GM19043 (cell line): ENCODE measurements around the gene PNPLA5.
"Not testable (repeated sequence)": the region's sequence is repeated elsewhere in the genome, so short reads cannot be mapped to it uniquely, and the experiment has no call there.

ENCODE experiments used
- ATAC-seq: cut with Tn5 transposase; IDR thresholded peaks from one replicate; pipeline ENCODE4 v1.9.1; 2021; ENCODE audit warnings: low read depth; ENCODE audit not compliant: unreplicated experiment

Gene PNPLA5

GRCh38 chr22:43891360-43892182, at the start of gene PNPLA5:
Gene PNPLA5 (minus strand): TSS chr22:43892013. CDS start chr22:43891880, 133 bp downstream.
- ATAC-seq, result no peak

- no peak for ATAC-seq
Observed at GRCh38 chr22:43941449-43941848, 49.6 kb upstream of the PNPLA5 start.

GRCh38 chr22:43931771-43932170, 40.0 kb upstream of the PNPLA5 start:
- ATAC-seq, result no peak

GRCh38 chr22:43928908-43929307, 37.1 kb upstream of the PNPLA5 start:
- ATAC-seq, result no peak

GRCh38 chr22:43928468-43928867, 36.7 kb upstream of the PNPLA5 start:
- ATAC-seq, result no peak

- no peak for ATAC-seq
Observed at GRCh38 chr22:43926349-43926710, 34.5 kb upstream of the PNPLA5 start.

GRCh38 chr22:43925433-43926348, 33.9 kb upstream of the PNPLA5 start:
- no peak for ATAC-seq

GRCh38 chr22:43924877-43925276, 33.1 kb upstream of the PNPLA5 start:
- ATAC-seq, result no peak

- ATAC-seq, result no peak
Observed at GRCh38 chr22:43923631-43924464, 32.0 kb upstream of the PNPLA5 start, which contains the start of gene PNPLA3. Gene PNPLA3 (plus strand): TSS chr22:43923805. CDS start chr22:43923912, 107 bp downstream.

GRCh38 chr22:43923191-43923590, 31.4 kb upstream of the PNPLA5 start:
- ATAC-seq, result no peak

GRCh38 chr22:43922123-43922522, 30.3 kb upstream of the PNPLA5 start:
- ATAC-seq, result no peak

- no peak for ATAC-seq
Observed at GRCh38 chr22:43921370-43921769, 29.6 kb upstream of the PNPLA5 start.

GRCh38 chr22:43919106-43919973, 27.5 kb upstream of the PNPLA5 start:
- ATAC-seq, result no peak

GRCh38 chr22:43917521-43917920, 25.7 kb upstream of the PNPLA5 start:
- ATAC-seq, result no peak

- no peak for ATAC-seq
Observed at GRCh38 chr22:43911351-43911750, 19.5 kb upstream of the PNPLA5 start.

- no peak for ATAC-seq
Observed at GRCh38 chr22:43910178-43910695, 18.4 kb upstream of the PNPLA5 start.

GRCh38 chr22:43909708-43910107, 17.9 kb upstream of the PNPLA5 start:
- ATAC-seq, result no peak

- ATAC-seq, result no peak
Observed at GRCh38 chr22:43905681-43906080, 13.9 kb upstream of the PNPLA5 start.

GRCh38 chr22:43904412-43904811, 12.6 kb upstream of the PNPLA5 start:
- not testable (repeated sequence) for ATAC-seq
